Chondrocyte (in vitro differentiated cells): ENCODE data around the gene VPS9D1. TPM values are rescaled to one million over a fixed set of nuclear protein-coding genes. Genes with fewer than 3 reads are reported as not detected.

Experiments
- DNase-seq: peaks from one replicate; pipeline ENCODE4 v3.0.0; 2021; ENCODE audit warnings: mixed read lengths, low spot score
- H3K27ac Mint-ChIP-seq: one replicate; pipeline ENCODE4 v1.8.0; 2021; ENCODE audit warnings: mild to moderate bottlenecking, moderate library complexity, mixed read lengths; ENCODE audit not compliant: unreplicated experiment
- H3K27me3 Mint-ChIP-seq: 2 replicates; pipeline ENCODE4 v1.8.0; 2021; ENCODE audit warnings: low read depth, mixed read lengths
- H3K36me3 Mint-ChIP-seq: 2 replicates; pipeline ENCODE4 v1.8.0; 2021; ENCODE audit warnings: low read depth, mixed read lengths
- H3K4me1 Mint-ChIP-seq: 2 replicates; pipeline ENCODE4 v1.8.0; 2021; ENCODE audit warnings: low read depth, mild to moderate bottlenecking, mixed read lengths
- H3K4me3 Mint-ChIP-seq: one replicate; pipeline ENCODE4 v1.8.0; 2021; ENCODE audit warnings: mild to moderate bottlenecking, moderate library complexity, mixed read lengths; ENCODE audit not compliant: unreplicated experiment
- H3K9me3 Mint-ChIP-seq: 2 replicates; pipeline ENCODE4 v1.8.0; 2021; ENCODE audit warnings: low read depth, mixed read lengths
- CTCF ChIP-seq: fragments of 200-600 bp; sonication (generic); IDR thresholded peaks from 2 replicates; pipeline ENCODE4 v1.5.0; 2021; ENCODE audit warnings: antibody characterized with exemption, mild to moderate bottlenecking, moderate library complexity
- total RNA-seq: library from RNA; stranded (reverse); gene quantifications from 3 replicates; pipeline ENCODE4 v1.2.1, GENCODE V29; 2021

The VPS9D1 gene
- total RNA-seq, 1 donor from 2014 or later: 20.4 TPM

- DNase-seq: no peak
- H3K27me3 Mint-ChIP-seq: no peaks in the 10 kb centered on the region
- no peaks in the 10 kb centered on the region for H3K9me3 Mint-ChIP-seq
- H3K36me3 Mint-ChIP-seq: peaks cover 2% of the 10 kb centered on the region
- H3K27ac Mint-ChIP-seq: no peak overlapping the region
- no peak for TF ChIP-seq CTCF
- H3K4me1 Mint-ChIP-seq: no peaks in the 10 kb centered on the region
- H3K4me3 Mint-ChIP-seq: no peak overlapping the region
Measured at GRCh38 chr16:89759746-89760340, 39.1 kb upstream of the VPS9D1 start.

- no peak for DNase-seq
- no peaks in the 10 kb centered on the region for H3K36me3 Mint-ChIP-seq
- no peaks in the 10 kb centered on the region for H3K27me3 Mint-ChIP-seq
- no peak overlapping the region for H3K27ac Mint-ChIP-seq
- TF ChIP-seq CTCF: no peak
- H3K4me1 Mint-ChIP-seq: no peaks in the 10 kb centered on the region
- no peak overlapping the region for H3K4me3 Mint-ChIP-seq
- H3K9me3 Mint-ChIP-seq: no peaks in the 10 kb centered on the region
Measured at GRCh38 chr16:89749637-89750036, 28.9 kb upstream of the VPS9D1 start.

GRCh38 chr16:89748921-89749320, 28.2 kb upstream of the VPS9D1 start:
- Mint-ChIP-seq H3K4me1 (no peaks in the 10 kb centered on the region), H3K9me3 (no peaks in the 10 kb centered on the region), H3K27me3 (no peaks in the 10 kb centered on the region), H3K4me3 (no peak overlapping the region), H3K27ac (no peak overlapping the region), H3K36me3 (no peaks in the 10 kb centered on the region)
- TF ChIP-seq CTCF: no peak
- no peak for DNase-seq

- no peaks in the 10 kb centered on the region for H3K36me3 Mint-ChIP-seq
- no peak for TF ChIP-seq CTCF
- H3K27me3 Mint-ChIP-seq: no peaks in the 10 kb centered on the region
- no peaks in the 10 kb centered on the region for H3K9me3 Mint-ChIP-seq
- no peak for DNase-seq
- no peak overlapping the region for H3K27ac Mint-ChIP-seq
- no peak overlapping the region for H3K4me3 Mint-ChIP-seq
- no peaks in the 10 kb centered on the region for H3K4me1 Mint-ChIP-seq
Measured at GRCh38 chr16:89748076-89748475, 27.4 kb upstream of the VPS9D1 start.

GRCh38 chr16:89746043-89746442, 25.3 kb upstream of the VPS9D1 start:
- no peak overlapping the region for H3K27ac Mint-ChIP-seq
- H3K4me1 Mint-ChIP-seq: peaks cover 3% of the 10 kb centered on the region
- no peak for TF ChIP-seq CTCF
- no peaks in the 10 kb centered on the region for H3K36me3 Mint-ChIP-seq
- DNase-seq: no peak
- H3K4me3 Mint-ChIP-seq: no peak overlapping the region
- H3K27me3 Mint-ChIP-seq: no peaks in the 10 kb centered on the region
- H3K9me3 Mint-ChIP-seq: no peaks in the 10 kb centered on the region
